GM19240 (cell line): Measurements from ENCODE around the gene FGFR4.

Experiments
- DNase-seq: peaks from one replicate; pipeline ENCODE4 v3.0.0; 2011; ENCODE audit warnings: low spot score; ENCODE audit not compliant: insufficient read length

FGFR4 gene

DNA sequence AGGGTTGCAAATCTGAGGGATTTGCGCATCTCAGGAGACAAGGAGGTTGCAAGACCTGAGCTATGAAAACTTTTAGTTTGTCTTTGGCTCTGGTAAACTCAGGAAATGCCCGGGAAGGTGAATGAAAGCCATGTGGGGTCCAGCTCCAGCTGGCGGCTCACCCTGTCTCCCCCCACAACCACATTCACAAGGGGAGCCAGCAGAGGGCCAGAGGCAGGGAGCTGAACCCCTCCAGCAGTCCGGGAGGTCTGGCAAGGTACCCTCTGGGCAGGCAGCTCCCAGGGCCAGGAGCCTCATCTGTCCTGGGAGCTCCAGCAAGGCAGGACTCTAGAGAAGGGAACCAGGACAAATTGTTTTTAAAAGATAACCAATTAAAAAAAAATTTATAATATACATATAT is 2.5 kb upstream of the FGFR4 start:
- no peak for DNase-seq

DNA sequence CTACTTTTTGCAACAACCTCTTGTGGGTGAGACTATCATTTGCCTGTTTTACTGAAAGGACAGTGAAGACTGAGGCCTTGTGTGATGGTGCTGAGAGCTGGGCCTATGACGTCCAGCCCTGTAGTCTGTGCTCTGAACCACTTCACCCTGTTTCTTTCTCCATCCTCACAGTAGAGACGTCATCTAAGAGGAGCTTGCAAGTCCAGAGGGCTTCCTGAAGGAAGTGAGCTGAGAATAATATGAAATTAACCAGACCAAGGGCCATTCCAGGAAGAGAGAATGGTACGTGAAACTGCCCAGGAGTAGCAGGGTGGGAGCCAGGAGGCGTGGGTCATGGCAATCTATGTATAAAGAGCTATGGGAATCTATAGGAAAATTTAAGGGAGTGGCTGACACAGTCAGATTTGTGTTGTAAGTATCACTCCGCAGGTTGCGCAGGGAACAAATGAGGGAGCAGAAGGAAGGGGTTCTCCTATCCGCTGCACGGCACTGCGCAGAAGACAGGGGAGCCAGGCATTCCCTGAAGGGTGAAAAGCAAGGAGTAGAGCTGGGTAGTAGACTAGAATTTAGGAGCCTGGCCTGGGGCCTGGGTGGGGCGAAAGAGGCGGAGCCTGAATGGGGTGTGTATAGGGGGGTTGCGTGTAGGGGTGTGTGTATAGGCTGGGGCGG is 596 bp upstream of the FGFR4 start:
- DNase-seq: no peak

DNA sequence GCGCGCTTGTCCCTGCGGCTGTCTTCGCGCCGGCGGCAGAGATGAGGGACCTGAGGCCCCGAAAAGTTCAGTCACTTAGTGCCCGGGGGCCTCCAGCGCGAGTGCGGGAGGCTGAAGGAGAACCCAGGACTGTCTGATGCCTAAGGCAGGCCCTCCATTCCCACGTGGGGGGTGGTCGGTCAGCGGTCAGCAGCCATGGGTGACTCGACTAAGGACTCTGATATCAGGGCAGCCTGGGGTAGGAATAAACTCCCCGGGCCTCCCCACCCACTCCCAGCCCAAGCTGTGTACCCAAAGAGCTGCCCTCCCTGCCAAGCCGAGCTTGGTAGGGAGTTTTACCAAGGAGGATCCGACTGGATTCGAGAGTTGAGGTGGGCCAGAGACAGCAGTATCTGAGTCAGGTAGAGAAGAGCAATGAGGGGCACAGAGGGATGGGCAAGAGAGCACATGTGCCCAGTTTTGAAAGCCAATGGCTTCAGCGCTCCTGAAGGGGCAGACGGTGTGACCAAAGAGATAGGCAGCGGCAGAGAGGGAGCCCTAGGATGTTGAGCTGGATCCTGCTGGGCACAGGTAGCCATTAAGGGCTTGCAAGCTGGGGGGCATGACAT is 787 bp downstream of the FGFR4 start:
- no peak for DNase-seq

DNA sequence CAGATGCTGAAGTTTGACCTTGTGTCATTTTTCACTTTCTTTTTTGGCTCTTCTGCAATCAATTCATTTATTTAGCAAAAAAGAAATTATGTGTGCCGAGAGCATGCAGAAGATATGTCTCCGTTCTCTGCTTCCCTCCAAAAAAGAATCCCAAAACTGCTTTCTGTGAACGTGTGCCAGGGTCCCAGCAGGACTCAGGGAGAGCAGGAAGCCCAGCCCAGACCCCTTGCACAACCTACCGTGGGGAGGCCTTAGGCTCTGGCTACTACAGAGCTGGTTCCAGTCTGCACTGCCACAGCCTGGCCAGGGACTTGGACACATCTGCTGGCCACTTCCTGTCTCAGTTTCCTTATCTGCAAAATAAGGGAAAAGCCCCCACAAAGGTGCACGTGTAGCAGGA is 2.4 kb downstream of the FGFR4 start:
- no peak for DNase-seq

DNA sequence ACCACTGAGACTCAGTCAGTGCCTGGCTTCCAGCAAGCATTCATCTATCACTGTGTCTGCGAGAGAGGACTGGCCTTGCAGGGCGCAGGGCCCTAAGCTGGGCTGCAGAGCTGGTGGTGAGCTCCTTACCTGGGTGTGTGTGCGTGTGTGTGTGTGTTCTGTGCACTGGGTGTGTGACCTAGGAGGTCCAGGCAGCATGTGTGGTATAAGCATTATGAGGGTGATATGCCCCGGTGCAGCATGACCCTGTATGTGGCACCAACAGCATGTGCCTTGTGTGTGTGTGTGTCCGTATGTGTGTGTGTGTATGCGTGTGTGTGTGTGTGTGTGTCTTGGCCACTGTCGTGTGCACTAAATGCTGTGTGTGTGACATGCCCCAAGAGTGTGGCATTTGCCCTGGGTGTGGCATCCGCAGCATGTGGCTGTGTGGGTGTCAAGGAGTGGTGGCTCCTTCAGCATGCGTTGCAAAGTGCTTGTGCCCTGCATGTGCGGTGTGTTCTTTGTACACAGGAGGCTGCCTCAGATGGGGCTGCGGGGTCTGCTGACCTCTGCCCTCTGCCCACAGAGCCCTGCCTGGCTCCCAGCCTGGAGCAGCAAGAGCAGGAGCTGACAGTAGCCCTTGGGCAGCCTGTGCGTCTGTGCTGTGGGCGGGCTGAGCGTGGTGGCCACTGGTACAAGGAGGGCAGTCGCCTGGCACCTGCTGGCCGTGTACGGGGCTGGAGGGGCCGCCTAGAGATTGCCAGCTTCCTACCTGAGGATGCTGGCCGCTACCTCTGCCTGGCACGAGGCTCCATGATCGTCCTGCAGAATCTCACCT is 3.3 kb downstream of the FGFR4 start:
- DNase-seq: no peak

DNA sequence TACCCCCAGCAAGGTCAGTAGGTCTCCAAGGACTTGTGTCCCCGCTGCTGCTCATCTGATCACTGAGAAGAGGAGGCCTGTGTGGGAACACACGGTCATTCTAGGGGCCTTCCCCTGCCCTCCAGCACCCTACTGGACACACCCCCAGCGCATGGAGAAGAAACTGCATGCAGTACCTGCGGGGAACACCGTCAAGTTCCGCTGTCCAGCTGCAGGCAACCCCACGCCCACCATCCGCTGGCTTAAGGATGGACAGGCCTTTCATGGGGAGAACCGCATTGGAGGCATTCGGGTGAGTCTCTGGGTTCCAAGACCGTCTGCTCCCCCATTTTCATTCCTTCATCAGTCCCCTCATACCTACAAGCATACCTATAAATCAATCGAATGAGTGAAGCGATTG is 4.1 kb downstream of the FGFR4 start:
- no peak for DNase-seq

DNA sequence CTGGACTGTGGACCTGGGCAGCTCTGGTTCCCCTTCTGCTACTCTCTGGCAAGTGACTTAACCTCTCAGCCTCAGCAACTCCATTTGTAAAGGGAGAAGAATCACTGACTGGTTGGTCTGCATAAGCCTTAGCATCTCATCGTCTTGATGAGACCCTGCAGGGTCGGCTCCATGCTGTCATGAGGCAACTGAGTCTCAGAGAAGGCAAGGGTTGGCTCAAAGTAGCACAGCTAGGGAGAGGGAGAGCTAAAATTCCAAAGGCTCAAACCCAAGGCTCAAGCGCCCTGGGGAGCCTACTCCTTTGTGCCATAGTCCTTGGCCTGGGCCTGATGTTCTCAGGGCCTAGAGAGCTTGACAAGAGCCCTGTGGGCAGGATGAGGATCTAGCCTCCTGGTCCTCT is 4.5 kb downstream of the FGFR4 start:
- DNase-seq: no peak

DNA sequence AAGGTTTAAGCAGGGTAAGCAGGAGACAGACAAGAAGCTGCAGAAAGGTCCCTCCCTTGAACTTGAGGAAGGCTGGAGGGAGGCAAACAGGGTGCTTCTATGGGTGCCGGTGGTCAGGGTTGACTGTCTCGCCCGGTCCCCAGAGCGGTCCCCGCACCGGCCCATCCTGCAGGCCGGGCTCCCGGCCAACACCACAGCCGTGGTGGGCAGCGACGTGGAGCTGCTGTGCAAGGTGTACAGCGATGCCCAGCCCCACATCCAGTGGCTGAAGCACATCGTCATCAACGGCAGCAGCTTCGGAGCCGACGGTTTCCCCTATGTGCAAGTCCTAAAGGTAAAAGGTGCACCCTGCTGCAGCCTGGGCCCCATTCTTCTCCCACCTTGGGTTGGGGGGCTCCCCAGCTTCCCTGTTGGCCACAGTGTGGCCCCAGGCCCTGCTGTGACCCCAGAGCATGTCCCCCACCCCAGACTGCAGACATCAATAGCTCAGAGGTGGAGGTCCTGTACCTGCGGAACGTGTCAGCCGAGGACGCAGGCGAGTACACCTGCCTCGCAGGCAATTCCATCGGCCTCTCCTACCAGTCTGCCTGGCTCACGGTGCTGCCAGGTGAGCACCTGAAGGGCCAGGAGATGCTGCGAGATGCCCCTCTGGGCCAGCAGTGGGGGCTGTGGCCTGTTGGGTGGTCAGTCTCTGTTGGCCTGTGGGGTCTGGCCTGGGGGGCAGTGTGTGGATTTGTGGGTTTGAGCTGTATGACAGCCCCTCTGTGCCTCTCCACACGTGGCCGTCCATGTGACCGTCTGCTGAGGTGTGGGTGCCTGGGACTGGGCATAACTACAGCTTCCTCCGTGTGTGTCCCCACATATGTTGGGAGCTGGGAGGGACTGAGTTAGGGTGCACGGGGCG is 5.7 kb downstream of the FGFR4 start:
- no peak for DNase-seq

DNA sequence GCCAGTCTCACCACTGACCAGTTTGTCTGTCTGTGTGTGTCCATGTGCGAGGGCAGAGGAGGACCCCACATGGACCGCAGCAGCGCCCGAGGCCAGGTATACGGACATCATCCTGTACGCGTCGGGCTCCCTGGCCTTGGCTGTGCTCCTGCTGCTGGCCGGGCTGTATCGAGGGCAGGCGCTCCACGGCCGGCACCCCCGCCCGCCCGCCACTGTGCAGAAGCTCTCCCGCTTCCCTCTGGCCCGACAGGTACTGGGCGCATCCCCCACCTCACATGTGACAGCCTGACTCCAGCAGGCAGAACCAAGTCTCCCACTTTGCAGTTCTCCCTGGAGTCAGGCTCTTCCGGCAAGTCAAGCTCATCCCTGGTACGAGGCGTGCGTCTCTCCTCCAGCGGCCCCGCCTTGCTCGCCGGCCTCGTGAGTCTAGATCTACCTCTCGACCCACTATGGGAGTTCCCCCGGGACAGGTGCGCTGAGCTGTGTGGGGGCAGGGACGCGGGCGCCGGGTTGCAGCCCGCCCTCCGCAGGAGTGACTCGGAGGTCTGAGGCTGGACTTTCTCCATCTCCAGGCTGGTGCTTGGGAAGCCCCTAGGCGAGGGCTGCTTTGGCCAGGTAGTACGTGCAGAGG is 6.5 kb downstream of the FGFR4 start:
- DNase-seq: no peak

DNA sequence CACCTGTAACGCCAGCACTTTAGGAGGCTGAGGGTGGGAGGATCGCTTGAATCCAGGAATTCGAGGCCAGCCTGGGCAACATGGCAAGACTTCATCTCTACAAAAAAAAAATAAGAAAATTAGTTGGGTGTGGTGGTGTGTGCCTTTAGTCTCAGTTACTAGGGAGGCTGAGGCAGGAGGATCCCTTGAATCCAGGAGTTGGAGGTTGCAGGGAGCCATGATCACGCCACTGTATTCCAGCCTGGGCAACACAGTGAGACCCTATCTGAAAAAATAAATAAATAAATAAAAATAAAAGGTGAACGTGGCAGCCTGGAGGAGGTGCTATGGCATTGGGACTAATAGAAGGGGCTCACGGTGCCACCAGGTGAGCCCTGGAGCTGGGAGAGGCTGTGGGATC is 7.1 kb downstream of the FGFR4 start:
- DNase-seq: no peak

DNA sequence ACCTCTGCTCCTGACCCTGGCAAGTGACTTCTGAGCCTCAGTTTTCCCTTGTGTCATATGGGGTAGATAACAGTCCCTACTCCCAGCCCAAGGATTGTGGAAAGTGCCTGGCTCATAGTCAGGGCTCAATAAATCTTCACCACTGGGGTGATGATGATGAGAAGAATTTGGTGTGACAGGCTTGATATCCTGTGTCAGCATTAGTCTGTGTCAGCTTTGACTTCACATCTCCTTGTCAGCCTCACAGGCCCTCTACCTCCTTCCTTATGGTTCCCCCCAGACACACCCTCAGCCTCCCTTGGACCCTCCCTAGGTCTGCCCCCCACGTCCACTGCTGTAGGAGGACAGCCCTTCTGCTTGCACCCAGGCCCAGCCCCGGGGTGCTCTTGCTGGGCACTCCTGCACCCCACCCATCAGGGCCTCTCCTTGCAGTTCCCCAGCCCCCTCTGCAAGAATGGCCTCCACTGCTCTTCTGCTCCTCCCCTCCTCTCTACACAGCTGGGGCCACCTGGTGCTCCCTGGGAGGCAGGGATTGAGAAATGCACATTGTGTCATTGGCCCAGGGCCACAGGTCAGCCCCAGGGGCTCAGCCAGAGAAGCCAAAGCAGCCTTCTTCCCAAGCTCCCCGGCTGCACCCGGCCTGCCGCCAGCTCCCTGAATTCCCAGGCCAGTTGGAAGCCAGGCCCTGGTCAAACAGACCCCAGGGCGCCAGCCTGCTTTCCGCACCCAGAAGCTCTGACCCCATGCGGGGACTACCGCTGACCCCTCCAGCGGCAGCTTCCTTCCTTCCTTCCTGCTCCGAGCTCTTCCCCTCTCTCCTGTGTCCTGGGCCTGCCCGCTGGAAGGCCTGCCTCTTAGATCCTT is 7.7 kb downstream of the FGFR4 start:
- no peak for DNase-seq

DNA sequence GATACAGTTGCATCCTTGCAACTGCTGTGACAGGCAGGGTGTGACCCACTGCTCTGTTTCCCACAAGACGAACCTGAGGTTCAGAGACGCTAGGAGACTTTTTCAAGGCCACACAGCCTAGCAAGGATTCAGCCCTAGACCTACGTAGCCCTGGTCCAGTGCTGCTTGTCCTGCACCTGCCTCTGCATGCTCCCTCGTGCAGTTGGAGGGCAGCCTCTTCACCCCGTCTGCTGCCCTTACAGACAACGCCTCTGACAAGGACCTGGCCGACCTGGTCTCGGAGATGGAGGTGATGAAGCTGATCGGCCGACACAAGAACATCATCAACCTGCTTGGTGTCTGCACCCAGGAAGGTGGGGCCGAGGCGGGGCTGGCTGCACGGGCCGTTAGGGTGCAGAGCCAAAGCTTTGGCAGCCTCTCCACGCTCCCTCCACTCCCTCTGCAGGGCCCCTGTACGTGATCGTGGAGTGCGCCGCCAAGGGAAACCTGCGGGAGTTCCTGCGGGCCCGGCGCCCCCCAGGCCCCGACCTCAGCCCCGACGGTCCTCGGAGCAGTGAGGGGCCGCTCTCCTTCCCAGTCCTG is 8.5 kb downstream of the FGFR4 start:
- no peak for DNase-seq

DNA sequence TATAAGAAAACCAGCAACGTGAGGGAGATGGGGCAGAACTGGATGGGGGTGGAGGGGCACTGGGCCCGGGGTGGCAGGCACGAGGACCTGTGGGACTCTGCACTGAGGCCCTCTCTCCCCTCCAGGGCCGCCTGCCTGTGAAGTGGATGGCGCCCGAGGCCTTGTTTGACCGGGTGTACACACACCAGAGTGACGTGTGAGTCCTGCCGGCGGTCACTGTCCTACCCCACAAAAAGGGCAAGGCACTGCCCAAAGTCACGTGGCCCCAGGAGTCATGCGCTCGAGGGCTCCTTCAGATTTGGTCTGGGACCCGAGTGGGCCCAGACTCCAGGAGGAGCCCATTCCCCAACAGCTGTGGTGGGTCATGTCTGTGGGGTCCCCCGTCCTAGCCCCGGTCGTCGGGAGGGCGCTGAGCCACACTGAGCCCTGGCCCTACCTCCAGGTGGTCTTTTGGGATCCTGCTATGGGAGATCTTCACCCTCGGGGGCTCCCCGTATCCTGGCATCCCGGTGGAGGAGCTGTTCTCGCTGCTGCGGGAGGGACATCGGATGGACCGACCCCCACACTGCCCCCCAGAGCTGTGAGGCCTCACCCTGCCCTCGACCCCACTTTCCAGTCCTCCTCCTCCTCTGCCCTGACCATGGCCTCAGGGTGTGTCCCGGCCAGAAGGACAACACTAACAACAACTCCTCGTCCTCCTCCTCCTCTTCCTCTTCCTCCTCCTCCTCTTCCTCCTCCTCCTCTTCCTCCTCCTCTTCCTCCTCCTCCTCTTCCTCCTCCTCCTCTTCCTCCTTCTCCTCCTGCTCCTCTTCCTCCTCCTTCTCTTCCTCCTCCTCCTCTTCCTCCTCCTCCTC is 9.7 kb downstream of the FGFR4 start:
- no peak for DNase-seq

DNA sequence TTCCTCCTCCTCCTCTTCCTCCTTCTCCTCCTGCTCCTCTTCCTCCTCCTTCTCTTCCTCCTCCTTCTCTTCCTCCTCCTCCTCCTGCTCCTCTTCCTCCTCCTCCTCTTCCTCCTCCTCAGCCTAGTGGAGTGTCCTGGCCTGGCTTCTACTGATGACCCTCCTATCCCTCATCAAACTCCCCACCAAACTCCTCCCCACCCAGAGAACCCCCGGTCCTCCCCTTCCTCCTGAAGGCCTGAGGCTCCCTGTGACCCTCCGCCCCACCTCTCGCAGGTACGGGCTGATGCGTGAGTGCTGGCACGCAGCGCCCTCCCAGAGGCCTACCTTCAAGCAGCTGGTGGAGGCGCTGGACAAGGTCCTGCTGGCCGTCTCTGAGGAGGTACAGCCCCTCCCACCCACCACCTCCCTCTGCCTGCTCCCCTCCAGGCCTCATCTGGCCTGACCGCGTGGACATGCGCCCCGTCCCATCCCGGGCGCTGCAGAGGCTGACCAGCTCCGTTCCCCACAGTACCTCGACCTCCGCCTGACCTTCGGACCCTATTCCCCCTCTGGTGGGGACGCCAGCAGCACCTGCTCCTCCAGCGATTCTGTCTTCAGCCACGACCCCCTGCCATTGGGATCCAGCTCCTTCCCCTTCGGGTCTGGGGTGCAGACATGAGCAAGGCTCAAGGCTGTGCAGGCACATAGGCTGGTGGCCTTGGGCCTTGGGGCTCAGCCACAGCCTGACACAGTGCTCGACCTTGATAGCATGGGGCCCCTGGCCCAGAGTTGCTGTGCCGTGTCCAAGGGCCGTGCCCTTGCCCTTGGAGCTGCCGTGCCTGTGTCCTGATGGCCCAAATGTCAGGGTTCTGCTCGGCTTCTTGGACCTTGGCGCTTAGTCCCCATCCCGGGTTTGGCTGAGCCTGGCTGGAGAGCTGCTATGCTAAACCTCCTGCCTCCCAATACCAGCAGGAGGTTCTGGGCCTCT is 10.6 kb downstream of the FGFR4 start:
- DNase-seq: no peak

DNA sequence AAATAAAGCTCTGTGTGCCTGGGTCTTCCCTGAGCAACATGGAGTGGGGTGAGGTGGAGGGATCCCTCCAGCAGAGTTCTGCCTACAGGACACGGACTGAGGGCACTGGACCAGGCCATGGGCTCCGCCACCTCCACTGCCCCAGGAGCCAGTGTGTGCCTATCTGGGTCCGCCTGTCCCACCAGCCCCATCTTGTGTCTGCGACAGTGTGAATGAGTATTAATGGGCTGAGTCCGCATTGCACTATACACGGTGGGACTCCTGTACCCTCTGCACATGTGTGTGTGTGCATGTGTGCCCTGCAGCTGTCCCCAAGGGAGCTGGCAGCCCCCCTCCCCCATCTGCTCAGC is 11.4 kb downstream of the FGFR4 start:
- no peak for DNase-seq

DNA sequence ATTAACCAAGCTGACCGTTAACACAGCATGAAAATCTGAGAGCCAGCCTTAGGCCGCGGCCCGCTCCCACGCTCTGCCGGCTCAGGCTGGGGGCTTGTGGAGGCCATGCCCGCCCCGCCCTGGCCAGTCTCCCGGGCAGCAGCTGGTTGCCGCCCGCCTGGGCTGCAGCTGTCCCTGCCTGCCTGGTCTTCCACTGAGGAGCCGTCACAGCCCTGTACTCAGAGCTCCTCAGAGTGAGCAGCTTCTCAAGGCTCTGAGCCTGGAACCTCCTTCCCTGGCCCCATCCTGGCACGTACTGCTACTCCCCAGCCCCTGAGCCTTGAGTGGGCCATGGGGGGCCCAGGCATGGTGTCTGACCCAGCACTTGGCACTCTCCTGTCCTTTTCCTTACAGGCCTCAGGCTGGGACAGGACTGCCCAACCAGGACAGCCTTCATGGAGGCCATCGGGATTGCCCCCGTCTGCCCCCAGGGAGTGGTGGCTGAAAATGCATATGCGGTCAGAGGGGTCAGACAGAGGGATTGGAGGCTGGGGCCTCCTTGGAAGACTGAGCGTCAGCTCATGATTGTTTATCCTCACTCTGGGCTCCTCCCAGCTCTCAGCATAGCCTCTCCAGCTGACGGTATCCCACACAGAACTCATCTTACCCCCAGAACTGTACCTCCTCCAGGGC is 11.9 kb downstream of the FGFR4 start:
- no peak for DNase-seq

DNA sequence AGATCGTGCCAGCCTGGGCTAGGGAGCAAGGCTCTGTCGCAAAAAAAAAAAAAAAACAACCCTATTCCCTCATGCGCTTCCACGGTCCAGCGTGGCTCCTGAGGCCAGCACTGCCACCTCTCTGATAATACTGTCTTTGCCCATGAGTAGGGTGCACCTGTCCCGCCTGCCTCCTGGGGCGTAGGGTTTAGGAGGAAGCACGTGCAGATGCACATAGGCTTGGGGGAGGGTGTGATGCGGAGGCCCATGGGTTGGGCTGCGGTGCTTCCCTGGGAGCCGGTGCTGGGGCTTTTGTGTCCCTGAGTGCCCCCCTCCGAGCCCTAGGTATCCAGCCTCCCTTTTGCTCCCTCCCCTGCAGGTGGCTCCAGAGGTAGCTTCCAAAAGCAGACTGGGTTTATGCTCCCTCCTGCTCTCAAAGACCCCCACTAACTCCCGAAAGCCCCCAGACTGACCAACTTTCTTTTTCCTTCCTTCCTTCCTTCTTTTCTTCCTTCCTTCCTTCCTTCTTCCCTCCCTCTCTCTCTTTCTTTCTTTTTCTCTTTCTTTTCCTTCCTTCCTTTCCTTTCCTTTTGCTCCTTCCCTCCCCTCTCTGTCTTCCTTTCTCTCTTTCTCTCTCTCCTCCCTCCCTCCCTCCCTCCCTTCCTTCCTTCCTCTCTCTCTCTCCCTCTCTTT is 12.8 kb downstream of the FGFR4 start:
- DNase-seq: no peak
